Measurements from ENCODE around the gene POLA1.

POLA1 gene

DNA sequence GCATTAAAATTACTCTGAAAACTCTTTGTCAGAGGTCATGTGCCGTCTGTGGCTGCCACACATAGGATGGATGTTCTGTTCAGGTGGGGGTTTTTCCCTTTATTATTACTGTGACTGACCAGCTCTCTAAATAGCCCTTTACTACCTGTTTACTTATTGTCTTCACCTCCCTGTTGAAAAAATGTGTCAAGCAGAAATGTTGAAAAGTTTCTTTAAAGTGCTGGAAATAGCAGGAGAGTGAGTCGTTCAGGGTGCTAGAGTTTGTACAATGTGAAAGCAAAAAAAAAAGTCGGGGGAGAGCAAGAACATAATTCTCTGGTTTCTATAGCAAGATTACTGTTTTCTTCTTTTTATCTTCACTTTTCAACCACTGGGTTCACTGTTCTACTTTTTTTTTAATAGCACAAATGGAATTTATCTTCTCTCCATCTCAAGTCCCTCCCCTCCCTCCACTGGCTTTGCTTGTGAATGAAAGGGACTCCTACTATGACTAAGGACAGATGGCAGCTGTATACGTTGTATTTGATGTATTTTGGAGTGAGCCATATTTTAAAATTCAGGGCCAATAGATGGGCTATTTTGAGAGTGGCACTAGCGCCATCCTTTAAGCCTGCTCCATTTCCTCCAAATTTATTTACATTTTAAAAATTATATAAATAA is 288.7 kb downstream of the POLA1 start:
- ATAC-seq (no peak), DNase-seq (no peak)

DNA sequence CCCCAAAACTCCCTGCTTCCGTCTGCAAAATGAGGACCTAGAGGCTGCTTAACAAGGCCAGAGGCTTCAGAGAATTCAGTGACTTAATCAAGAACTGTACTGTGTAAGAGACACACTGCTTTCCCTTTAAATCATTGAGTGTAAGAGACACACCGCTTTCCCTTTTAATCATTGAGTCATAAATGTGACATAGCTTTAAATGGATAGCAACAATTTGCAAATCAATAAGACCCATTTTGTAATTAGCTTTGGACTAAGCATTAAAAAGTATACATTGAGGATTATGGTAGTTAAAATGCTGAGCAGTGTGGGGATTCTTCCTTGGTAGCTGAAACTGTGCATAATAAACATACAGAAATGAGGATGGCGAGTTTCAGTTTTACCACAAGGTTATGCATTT is 290.2 kb downstream of the POLA1 start:
- ATAC-seq (no peak), DNase-seq (no peak)

DNA sequence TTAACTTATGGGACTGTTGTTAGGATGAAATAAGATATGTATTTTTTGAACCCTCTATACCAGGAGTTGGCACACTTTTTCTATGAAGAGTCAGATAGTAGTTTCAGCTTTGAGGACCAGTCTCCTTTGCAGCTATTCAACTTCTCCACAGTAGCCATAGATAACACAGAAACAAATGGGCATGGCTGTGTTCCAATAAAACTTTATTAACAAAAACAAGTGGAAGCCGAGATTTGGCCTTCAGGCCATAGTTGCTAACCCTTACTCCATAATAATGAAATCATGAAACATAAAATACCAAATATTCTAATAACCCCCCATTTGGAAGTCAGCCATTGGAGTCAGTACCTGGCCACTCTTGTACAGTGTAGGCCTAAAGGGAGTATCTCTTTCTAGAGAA is 291.4 kb downstream of the POLA1 start:
- ATAC-seq: no peak

DNA sequence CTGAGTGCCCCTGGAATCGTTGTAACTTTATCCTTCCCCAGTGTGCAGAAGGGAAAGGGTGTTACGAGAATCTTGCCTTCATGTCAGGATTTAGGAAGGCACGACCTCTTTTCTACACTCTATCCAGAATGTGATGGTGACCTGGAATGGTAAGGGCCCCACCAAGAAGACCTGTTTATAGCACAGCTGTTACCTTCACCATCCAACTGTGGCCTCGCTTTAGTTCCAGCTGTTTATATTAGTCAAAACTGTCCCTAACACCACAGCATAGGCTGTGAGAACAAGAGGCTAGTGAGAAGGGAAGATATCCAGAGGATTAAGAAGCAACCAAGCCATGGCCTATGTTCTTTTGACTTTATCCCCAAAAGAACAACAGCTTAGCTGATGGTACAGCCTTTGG is 294.0 kb downstream of the POLA1 start:
- no peak for DNase-seq

More for the DNA sequence above, 291.4 kb downstream of the POLA1 start:
- no peak for DNase-seq

DNA sequence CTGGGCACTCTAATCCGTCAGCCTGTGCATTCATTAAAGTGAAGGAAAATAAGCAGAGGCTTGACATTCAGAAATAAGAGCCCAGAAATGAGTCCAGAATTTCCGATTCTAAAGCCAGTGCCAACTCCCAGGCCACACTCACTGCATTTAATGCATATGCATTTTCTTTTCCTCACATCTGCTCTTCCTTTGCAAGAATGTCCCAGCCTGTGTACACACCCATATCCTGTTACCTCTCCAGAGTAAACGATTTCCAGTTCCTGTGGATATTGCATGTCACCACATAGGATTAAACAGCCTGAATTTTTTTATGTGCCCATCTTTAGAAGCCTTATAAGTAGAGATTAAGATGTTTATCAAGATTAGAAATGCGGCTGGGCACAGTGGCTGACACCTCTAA is 294.6 kb downstream of the POLA1 start:
- ATAC-seq: no peak

More for the DNA sequence above, 294.0 kb downstream of the POLA1 start:
- no peak for ATAC-seq

DNA sequence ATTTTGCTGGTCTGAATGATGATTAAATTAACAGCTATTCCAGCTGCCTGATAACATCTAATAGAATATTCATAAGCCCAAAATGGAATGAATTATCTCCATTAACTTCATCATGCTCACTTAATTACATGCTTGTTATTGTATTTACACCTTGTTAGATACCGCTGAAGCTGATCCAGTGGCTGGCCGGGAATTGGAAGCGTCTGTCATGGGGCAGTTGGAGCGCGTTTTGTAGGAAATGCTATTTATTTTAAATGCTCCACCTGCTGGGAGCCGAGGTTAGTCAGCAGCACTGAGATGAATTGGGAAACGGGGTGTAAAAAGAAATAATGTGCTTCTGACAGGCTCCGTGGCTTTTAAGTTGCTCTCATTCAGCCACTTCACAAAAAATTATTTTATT is 296.8 kb downstream of the POLA1 start:
- ATAC-seq (no peak), DNase-seq (no peak)

More for the DNA sequence above, 294.6 kb downstream of the POLA1 start:
- DNase-seq: no peak

DNA sequence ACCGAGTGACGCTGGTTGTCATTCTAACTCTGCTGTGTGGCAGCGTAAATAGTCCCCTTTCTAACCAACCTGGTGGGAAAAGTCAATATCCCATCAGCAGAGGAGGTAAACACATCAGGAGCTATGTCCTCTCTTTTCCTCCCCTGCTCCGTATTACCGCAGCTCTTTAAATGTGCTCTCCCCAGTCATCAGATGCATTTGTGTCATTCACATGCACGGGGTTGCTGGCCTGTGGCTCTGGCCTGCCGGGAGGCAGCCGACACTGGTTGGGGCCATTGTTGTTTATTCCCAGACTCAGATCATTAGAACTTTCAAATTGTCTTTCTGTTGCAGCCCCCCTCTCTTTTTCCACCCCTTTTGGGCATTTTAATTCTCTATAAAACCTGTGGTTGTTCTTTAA is 300.2 kb downstream of the POLA1 start:
- ATAC-seq (no peak), DNase-seq (no peak)

DNA sequence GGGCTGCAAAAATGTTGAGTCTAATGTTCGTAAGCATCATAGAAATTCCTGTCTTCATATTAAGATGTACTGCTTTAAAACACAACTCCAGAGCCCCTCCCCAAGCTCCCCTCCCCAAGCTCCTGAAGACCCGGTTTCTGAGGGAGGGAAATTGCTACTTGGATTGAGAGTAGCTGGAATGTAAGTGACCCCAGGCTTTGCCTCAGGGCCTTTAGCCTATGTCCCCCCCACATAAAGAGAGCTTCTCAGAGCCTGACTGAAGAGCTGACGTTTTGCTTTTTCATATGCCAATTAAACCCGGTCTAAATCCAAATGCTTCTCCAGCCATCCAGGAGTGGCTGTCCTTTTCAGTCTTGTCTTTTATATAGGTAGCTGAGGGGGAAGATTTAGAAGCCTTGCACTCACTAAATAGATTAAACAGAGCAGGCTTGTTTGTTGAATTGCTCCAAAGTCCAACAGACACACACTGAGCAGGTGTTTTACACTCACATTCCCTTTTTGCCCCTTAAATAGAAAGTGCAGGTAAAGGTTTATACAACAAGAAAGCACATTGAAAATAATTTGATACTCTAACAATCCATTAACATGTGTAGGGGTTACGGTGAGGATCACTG is 302.5 kb downstream of the POLA1 start:
- DNase-seq (no peak), ATAC-seq (no peak)

DNA sequence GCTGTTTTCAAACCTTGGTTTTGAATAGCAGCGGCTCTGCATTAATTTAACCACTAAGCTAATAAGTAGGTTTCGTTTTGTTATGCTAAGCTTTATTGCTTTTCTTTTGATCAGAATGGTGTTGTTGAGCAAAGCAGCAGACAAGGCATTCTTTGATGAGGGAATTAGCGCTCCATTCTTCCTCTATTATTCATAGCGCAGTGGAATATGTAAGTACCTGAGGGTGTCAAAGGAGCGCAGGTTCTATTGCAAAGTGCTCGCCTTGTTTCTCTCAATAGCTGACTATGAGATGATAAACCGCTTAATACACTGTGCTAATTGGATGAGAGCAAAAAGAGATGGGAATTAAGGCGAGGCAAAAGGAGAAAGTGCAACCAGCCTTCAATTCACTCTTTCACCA is 305.8 kb downstream of the POLA1 start:
- ATAC-seq (no peak), DNase-seq (no peak)

DNA sequence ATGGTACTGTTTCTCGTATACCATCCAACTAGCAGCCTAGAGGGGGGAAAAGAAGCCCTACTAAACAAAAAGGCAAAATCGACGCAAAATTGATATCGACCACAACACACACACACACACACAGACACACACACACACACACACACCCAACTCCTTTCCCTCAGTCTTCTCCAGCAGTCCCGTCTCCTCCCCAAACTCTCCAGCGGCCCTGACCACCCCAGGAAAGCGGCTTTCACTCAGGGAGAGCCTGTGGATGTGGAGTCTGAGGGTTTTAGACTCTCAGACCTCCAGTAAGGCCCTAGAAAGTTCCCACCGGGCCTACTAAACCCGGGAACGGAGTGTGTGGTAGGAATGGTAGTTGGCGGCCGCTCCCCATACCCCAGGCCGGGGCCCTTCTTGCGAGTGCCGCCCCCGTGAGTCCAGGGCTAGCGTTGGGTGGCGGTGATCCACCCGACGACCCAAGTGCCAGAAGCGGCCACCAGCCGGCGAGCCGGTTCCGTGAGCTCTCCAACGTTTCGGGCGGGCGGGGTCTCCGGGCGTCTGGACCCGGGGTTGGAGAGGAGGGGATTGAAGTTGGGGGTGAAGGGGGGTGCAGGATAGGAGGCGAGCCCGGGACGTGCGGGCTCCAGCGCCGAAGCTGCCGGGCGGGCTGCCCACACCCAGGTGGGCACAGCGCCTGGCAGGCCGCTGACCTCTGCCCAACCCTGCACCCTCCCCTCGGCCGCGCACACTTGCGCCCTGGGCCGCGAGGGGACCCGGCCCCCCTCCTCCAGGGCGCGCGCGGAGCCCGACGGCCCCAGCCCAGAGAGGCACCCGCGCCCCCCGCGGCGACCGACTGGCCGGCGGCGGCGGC is 308.3 kb downstream of the POLA1 start:
- no peak for DNase-seq

DNA sequence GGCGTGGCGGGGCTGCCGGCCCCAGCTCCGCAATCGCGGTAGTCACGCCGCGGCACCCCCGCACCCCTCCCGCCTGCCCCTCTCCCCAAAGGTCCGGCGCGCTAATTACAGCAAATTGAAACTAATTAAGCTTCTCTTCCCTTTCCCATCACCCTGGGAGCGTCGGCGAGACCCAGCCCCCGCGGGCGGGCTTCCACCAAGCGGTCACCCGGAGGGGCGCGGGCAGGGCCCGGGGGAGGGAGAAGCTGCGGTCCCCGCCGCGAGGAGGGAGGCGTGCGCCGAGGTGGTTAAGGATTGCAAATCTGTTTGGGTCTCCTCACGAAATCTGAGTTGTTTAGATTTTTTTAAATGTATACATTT is 308.9 kb downstream of the POLA1 start:
- ATAC-seq (no peak), DNase-seq (no peak)

More for the DNA sequence above, 308.3 kb downstream of the POLA1 start:
- no peak for ATAC-seq

DNA sequence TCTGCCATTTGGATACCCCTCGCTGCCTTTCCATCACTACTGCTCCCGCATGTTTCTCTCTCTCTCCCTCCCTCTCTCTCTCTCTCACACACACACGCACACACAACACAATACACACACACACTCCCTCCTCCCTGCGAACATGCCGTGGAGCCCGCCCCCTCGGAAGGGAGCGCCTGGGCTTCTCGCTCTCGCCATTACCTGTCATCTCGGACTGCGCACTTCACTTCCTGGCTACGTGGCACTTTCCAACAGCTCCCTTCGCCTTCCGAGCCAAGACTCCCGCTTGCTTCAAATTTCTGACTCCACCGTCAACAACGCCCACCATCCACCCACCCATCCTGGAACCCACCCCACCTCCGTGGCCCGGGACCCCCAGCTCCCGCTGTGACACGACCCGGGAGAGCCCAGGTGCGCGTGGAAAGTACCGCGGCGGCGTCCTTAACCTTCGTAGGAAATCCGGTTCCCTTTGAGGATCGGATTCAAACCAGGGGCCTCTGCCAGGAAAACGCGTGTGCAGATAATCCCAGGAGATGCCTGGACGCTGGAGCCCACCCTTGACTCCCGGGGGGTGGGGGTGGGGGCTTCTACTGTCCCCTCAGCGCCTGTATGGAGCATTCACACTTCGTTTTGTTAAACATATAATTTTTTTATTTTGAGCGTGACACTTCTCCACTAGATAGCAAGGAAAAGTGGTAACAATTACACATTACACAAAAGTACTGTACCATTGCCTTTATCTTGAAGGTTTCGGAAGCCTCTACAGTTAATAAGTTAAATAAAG is 309.5 kb downstream of the POLA1 start:
- ATAC-seq: no peak

DNA sequence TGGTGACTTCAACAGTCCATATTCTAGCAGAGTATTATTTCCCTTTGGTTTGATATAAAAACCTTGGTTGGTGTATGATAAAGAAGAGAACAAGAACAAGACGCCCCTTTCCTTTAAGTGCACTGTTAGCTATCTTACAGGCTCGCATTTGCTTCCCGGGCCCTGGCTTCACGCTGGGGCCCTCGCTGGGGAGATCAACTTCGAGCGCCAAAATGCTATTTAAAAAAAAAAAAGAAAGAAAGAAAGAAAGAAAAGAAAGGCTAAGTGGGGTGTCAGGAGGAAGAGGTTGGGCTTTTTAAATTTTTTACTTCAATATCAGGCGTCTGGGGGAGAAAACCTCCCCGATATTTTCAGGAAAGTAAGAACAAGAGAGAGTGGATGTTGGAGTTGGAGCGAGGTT is 310.3 kb downstream of the POLA1 start:
- ATAC-seq: no peak
- no peak for DNase-seq

More for the DNA sequence above, 309.5 kb downstream of the POLA1 start:
- DNase-seq: no peak

DNA sequence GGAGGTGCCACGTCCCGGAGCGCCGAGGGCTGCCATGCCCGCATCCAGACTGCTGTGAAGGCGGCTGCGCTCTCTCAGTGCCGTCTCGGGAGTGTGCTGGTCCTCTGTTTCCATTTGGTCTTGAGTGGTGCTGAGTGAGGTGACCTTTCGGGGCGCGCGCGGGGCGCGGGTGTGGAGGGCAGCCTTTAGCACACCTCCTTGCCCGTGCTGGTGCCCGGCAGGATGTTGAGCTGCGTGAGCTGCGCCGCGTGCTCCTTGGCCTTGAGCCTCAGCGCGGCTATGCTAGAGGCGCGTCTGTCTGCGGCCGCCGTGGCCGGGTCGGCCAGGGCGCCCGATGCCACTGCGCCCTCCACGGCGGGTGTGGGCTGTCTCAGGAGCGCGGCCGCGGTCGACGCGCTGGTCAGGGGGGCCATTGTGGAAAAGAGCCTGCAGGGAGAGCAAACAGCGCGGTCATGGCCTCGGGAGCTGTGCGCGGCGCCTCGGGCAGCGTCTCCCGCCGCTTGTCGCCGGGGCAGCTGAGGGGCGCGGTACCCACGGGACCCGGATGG is 310.8 kb downstream of the POLA1 start:
- ATAC-seq: peak; percentile 23

DNA sequence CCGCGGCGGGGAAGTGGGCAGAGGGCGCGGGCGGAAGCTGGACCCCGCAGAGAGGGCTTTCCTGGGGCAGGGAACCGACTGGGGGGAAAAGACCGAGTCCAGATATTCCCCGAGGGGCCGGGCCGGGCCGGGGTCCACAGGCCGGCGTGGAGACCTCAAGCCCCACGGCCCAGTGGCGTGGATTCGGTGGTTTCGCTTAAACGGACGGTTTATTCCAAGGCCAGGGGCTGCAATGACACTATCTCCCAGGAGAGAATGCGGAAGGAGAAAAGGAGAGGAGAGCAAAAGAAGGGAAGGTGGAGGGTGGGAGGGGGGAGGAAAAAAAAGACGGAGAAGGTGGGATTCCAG is 311.3 kb downstream of the POLA1 start:
- DNase-seq (no peak), ATAC-seq (no peak)

More for the DNA sequence above, 310.8 kb downstream of the POLA1 start:
- no peak for DNase-seq

DNA sequence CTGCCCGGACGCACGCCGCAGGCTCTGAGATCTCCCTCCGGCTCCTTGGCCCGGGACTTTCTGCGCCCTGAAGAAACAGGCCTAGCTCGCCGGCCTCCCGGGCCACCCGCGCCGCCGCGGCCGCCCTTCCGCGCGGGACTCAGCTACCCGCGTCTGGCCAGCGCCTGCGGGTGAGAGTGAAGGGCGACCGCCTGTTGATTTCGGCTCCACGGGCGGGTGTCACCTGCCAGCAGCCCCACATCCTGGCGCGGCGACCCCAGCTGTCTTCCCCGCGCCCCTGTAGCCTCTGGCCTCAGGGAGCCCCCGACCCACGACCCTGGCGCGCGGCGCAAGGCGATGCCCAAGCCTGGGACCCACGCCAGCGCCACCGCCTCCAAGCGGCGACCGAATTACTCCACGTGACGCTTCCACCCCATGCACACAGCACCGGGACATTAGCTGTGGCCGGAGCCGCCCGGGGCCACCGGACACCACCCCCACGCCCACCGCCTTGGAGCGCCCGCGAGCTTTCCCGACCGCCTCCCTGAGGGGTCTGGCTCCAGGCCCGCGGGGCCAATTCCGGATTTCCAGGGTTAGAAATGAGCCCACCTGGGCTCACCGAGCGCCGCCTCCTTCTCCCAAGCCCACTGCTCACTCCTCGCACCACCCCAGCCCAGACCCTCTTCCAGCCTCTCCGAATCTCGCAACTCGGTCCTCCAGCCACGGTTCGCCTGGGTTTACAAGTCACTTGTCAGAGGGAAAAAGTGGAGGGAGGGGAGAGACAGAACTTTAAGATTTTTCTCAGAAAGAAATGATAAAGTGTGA is 311.9 kb downstream of the POLA1 start:
- no peak for DNase-seq

DNA sequence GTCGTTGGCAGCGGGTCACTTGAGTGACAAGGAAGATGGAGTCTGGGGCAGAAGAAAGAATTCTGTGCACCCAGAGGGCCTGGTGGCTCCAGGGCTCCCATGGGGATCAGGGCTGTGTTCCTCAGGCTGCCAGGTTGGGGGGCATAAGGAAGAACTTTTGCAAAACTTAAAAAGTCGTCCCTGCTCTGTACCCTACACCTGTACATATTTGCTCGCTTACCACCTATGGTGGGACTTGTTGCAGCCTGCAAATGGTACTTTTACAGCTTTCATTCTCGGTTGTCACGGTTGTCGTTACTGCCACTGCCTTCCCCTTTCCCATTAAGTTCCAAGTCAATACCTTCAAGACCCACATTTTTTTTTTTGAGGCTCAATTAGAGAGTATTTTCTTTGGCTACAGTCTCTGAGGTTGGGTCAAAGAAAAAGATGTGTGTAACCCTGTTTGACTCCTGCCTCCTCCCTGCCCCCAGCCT is 312.9 kb downstream of the POLA1 start:
- DNase-seq: no peak
- ATAC-seq: no peak

More for the DNA sequence above, 311.9 kb downstream of the POLA1 start:
- no peak for ATAC-seq

DNA sequence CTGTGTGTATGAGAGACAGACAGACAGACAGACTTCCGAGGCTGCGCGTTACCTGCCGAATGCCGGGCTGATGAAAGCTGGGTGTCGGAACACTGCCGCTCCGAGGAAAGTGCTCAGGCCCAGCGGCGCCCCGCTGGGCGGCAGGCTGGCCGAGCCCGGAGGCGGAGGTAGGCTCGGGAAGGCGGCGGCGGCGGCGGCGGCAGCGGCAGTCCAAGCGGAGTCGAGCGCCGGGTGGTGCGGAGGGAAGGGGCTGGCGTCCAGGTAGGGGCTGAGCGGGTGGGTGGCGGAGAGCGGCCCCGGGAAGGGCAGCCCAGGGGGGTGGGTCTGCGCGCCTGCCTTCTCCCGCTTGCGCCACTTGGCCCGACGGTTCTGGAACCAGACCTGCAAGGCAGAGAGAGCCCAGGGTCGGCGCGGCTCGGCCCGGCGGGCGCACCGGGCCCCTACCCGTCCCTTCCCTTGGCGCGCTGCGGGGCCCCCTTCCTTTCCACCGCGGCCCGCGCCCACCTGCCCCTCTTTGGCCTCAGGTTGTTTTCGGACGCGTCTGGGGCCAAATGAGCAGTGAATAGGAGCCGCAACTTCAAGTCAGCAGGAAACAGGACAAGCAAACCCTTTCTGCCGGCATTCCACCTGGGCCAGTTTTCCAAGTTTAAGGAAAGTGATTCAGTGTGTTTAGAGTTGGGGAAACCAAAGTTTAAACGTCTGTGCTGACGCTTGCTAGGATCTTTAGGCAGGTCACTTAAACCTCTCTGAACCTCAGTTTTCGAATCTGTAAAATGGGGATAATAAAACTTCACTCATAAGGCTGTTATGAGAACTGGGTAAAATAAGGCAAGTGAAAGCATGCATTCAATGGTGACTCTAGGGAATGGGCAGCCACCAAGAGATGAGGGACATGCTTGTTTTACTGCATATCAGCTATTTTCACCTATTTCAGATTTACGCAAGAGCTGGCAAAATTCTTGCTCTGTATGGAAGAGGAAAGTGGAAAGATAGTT is 313.6 kb downstream of the POLA1 start:
- DNase-seq: no peak
- ATAC-seq: no peak

DNA sequence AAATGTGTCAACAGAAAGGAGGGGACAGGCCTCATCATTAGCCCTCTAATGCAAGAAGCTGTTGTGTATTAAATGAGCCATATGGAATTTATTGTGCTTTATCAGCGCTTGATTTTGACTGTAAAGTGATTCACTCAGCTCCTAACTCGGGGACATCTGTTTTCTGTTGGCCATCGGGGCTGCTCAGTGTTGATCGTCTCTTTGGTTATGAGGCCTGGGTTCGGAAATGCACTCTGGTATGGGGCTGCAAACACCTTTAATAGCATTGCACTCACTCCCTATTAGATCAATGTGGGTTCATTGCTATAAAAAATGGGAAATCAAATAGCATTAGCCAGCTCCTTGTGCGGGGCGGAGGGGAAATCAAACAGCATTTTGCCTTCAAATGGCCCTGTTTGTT is 315.7 kb downstream of the POLA1 start:
- no peak for DNase-seq
- no peak for ATAC-seq
